NB4 (cell line): ENCODE data around the gene ANGEL1.

Experiments used
- POLR2A ChIP-seq: IDR thresholded peaks from 2 replicates; pipeline ENCODE4 v1.6.1; 2011; ENCODE audit warnings: mild to moderate bottlenecking; ENCODE audit not compliant: insufficient read length; ENCODE audit errors: extremely low read depth
- TF ChIP-seq, protein P1 (sequence below): IDR thresholded peaks from one replicate; pipeline ENCODE4 v1.5.1; 2012; ENCODE audit warnings: low read depth, low read length

GRCh38 chr14:76846331-76847047 is 33.8 kb upstream of the ANGEL1 start:
- TF ChIP-seq, protein P1, sequence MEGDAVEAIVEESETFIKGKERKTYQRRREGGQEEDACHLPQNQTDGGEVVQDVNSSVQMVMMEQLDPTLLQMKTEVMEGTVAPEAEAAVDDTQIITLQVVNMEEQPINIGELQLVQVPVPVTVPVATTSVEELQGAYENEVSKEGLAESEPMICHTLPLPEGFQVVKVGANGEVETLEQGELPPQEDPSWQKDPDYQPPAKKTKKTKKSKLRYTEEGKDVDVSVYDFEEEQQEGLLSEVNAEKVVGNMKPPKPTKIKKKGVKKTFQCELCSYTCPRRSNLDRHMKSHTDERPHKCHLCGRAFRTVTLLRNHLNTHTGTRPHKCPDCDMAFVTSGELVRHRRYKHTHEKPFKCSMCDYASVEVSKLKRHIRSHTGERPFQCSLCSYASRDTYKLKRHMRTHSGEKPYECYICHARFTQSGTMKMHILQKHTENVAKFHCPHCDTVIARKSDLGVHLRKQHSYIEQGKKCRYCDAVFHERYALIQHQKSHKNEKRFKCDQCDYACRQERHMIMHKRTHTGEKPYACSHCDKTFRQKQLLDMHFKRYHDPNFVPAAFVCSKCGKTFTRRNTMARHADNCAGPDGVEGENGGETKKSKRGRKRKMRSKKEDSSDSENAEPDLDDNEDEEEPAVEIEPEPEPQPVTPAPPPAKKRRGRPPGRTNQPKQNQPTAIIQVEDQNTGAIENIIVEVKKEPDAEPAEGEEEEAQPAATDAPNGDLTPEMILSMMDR, result no peak
- no peak for TF ChIP-seq POLR2A
